Measurements from ENCODE around the gene POU2F2.

POU2F2 gene

DNA sequence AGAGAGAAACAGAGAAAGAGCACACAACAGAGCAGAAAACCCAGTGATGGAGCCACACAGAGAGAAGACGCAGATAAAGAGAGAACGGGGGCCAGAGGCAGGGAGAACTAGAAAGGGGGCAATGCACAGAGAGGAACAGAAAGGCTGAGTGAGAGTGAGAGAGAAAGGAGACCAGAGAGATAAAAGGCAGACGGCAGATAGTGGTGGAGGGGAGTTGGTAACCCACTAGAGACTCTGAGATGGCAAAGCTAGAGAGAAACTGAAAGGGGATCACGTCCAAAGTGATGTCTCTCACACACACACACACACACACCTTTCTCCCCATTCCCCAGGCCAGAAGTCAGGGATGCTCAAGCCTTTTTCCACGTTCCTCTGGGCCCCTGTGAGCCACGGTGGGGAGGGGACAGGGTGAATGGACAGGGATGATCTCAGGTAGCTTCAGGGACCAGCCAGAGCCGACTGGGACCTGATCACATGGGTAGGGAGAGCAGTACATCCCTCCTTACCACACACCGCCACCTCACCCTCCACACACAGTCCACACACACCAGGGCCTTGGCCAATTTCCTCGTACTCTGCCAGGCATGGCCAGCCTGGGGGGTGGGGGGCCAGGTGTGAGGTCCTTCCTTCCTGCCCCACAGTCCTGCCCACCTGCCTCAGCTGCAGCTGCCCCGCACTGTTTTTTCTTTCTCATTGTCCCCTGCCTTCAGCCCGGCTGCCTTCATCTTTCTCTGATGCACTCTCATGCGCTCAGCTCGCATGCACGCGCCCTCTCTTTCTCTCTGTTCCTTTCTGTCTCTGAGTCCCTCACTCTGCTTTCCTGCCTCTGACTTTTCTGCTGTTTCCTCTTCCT, 22.5 kb upstream of the POU2F2 start:
- DNase-seq, result no peak

DNA sequence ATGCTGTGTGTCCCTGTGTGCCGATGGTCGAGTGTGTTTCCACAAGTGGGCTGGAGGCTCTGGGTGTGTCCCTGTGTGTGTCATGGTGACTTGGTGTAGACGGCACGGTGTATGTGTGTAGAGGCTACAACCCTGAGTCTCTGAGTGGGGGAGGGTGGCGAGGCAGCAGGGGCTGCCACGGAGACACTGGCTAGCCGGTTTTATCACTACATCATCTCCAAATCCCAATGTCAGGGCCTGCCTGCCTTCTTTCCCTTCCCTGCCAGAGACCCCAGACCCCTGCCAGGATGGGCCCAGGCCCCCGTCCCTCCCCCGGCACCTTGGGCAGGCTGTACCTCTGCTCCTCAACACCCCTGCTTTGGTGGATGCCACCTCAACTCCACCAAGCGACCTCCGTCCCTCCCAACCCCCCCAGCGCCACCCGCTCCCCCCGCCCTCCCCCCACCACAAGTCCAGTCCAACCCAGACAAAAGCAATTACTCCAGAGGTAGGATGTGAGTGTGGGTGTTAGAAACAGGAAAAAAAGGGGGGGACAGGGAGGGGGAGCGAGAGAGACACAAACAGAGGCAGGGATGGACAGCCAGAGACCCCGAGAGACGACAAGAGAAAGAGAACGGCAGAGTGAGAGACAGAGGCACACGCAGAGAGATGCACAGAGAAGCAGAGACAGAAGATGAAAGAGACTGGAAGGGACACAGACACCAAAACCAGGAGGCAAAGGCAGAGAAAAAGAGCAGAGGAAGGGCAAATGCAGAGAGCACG, 21.6 kb upstream of the POU2F2 start:
- no peak for DNase-seq

DNA sequence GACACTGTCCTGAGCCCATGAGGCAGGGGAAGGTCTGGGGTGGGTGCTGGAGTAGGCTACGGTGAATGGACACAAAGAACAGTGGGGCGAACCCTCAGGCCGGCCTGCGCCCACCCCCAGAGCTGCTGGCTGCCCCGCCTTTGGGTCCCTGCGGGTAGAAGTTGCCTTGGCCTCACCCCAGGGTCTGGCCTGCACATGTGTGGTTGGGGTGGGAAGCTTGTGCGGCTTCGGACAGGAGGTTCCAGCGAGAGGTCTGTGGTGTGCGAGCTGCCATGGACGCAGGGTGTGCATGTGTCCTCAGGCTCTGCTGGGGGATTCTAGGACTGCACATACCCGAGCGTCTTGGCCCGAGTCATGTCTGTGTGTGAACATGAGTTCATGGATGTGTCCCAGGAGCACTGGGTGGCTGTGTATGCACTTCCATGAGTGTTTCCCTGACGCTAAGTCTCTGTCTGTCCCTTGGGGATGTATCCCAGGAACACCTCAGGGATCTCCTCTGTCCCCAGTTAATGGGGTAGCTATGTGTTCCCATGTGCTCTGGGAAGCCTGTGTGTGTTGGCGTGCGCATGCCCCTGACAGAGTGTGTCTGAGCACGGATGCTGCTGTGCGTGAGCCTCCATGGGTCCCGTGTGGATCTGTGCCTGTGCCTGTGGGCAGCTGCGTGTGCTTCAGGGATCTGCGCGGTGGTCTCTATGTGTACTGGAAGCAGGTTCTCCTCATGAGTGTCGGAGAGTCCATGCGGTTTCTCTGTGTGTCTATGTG, 20.8 kb upstream of the POU2F2 start:
- DNase-seq, result no peak

DNA sequence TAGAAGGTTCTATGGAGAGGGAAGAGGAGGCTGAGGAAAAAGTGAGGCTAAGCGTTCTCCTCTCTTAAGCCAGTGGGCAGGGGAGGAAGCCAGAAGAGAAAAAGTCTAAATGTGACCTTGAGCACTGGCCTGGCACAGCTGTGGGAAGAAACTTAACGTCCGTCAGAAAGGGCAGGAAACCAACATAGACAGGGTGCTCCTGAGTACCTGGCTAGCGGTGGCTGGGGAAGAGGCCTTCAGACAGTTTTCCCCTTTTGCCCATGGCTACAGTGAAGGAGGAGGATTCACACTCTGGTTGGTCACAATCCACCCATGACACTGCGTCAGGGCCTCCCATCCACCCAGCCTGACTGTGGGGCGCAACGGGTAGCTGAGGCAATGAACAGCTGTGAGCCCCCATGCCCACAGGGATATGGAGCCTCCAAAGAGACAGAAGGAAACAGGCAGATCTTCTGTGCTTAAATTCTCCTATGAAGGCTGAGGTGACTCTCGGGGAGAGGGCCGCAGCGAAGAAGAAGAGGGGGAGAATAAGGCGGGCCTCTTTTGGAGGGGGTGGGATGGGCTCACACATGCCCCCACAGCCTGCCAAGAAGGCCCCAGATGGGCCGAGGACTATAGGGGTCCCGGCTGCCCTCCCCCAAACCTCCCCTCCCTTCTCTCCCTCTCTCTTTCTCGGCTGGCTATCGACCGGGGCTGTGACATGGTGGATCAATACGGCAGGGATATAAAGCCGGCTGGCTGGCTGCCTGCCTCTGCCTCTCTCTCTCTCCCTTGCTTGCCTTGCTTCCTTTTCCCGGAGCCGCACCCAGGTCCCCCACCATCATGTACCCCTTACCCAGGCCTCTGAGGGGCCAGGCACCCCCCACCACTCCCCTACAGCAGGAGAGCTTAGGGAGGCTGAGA, 19.8 kb upstream of the POU2F2 start:
- no peak for DNase-seq

DNA sequence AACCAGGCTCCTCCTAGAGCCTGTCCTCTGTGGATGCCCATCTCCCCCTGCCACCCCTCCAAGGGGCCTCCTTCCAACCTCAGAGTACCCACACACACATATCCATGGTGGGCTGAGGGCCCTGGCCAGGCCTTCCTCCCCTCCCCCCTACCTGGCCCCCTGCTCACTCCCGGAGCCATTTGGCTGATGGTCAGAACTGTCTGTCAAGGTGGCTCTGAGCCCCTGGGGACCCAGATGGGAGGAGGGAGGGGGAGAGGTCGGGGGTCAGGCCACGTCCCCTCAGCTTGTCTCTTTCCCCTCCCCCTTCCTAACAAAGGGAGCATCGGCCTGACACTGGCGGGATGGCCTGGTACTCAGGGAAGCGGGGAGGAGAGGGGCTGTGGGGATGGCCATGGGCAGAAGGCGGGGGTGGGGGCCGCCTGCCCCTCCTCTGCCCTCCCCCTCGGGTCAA, 18.7 kb upstream of the POU2F2 start:
- DNase-seq, result no peak

DNA sequence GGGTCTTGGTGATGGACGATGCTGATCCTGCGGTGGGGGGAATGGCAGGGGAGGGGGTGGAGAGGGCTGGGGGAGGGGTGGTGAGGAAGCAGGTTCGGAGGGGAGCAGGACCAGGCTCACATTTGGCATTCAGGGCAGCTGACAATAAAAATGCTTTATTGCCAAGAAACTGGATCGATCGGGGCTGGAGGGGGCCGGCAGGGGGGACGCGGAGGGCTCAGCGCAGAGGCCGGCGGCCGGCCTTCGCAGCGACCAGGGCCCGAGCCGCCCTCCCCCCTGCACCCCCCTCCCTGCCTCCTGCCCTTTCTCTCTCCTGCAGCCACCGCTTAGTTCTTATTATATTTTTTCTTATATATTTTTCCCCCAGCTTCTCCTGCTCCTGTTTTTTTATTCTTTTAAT, 18.1 kb upstream of the POU2F2 start:
- no peak for DNase-seq

DNA sequence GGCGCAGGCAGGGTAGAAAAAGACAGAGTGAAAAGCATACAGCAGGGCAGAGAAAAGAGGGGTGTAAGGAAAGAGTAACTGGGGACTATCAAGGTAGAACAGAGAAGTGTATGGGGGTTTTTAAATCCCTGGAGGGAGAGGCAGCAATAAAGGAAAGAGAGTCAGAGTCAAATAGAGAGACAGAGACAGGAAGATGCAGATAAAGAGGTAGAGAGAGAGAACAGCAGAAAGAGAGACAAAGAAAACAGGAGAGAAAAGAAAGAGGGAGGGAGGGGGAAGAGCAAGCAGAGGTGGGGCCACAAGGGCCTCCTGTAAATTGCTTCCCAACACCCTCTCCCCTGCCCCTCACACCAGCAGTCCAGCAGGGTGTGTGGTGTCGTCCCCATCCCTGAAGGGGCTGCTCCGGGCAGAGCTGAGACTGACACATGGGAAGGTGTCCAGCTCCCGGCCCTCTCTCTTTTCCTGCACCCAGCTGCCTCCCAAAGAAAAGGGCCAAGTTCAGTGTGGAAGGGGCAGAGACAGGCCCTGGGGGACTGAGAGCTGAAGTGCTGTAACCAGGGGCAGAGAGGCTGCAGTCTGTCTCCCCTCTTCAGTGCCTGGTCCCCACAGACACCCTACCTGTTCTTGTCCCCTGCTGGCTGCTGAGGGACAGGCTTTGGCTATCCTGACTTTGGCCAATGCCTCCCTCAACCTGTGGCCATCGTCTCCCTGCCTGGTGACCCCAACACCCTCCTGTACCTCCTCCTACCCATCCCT, 17.4 kb upstream of the POU2F2 start:
- no peak for DNase-seq

DNA sequence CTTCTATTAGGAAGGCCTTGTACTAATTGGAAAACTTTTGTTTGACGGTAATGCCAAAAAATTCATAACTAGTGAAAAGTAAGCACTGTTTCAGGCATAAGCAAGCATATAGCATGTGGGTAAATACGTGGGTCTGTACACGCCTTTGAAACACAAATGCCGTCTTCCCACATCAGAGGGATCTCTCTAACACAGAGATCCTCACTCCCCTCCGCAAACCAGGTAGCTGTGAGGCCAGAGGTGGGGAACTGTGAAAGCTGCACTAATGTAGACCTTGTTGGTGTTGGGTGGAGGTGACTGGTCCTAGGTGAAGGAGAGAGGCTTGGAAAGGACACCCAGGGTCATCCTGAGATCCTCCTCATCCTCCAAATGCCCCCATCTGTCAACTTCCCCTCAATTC, 16.0 kb upstream of the POU2F2 start:
- DNase-seq, result no peak

DNA sequence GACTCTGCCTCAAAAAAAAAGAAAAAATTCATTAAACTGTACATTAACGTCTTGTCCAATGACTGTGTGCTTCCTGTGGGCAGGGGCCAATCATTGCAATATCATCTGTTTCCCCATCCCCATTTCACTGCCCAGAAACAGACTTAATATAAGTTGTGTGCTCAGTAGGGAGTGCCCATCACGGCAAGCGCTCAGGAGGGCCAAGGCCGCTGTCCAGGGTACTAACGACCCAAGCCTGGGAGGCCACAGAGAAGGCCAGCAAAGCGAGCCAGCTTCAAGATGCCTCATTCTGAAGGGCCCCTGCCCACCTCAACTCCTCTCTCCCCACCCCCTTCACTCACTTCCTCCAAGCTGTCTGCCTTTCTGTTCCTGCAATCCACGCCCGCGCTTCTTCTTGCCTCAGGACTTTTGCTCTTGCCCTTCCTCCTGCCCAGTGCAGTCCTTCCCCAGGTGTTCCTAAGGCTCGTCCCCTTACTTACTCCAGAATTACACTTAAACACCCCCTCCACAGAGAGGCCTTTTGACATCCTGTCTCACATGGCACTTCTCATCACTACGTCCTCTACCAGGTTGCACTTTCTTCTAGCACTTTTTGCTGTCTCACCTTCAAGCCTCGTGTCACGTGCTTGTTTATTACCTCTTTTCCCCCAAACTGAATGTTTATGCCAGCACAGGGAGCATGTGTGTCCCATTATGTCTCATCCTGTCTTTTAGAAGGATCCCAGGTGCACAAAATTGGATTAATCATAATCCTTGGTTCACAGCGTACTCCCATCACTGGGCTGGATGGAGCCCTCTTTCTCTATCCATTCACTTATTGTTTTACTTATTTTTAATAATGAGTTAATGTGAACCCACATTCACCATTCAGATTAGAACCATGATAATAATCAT, 11.3 kb upstream of the POU2F2 start:
- no peak for DNase-seq

DNA sequence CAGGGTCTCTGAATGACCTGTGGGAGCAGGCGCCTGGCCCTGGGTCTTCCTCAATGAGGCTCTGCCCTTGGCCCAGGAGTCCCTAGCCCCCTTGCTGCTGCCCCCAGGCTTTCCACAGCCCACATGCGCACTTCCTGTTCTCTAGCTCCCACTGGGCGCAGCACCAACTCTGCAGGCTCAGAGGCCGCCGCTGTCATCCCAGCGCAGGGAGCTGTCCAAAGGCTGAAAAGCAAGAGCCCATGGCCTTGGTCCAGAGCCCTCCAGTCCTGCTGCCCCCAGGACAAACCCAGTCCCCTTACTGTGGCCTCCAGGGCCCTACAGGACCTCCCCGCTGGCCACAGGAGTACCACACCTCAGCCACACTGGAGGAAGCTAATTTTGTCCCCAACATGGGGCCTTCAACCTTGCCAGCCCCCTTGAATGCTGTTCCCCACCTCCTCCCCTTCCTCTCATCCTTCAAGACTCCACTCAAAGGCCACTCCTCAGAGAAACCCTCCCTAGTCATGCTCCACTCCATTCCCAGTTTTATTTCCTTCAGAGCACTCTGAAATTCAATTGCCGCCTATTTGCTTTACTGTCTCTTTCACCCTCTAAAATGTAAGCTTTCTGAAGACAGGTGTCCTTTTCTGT, 8.0 kb upstream of the POU2F2 start:
- DNase-seq, result no peak

DNA sequence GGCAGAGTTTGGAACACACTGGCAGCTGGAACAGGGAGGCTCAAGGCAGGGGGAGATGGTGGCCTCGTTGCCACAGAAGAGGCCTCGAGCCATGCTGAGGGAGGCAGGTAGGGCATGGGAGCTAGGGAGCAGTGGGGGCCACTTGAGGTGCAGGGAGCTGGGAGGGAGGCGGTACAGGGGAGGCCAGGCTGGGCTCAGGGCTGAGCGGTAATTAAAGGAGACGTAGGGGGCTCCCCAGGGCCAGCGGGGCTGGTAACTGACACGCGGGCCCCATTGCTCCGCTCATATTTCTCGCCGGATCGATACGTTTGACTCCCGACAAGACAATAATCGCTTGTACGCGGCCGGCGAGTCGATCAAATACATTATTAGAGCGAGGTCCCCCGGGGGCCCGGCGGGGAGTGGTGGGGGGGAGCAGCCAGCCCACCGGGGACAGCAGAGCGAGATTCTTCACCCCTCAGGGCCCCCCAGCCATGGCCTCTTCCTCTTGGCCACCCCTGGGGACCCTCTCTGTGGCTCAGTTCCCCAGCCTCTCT, 2.4 kb upstream of the POU2F2 start:
- DNase-seq, result no peak

DNA sequence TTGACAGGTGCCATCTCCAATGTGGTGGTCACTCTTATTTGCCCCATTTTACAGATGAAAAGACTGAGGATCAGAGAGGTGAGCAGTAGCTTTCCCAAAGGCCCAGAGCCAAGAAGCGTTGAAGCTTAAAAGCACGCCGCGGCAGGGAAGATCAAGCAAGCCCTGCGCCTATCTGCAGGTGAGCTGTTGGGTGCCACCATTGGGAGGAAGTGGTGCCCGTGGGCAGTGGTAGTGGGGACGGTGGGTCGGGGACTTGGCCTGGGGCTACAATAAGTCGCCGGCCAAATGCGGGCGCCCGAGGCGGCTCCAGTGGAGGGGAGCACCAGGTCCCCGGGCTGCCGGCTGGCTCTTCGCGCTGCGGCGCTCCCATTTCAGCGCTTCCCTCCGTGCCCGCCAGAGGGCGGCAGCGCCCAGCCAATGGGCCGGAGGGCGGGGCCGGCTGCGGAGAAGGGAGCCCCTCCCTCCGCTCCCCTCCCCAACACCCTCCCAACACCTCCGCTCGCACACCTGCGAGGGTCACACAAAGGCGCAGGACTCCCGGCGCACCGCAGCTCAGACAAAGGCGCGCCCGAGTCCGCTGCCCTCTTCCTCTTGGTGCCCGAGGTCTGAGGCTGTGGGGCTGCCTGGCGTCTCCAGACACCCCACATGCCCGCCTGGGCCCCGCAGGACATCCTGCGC, 744 bp upstream of the POU2F2 start:
- peak; percentile 50 for DNase-seq

DNA sequence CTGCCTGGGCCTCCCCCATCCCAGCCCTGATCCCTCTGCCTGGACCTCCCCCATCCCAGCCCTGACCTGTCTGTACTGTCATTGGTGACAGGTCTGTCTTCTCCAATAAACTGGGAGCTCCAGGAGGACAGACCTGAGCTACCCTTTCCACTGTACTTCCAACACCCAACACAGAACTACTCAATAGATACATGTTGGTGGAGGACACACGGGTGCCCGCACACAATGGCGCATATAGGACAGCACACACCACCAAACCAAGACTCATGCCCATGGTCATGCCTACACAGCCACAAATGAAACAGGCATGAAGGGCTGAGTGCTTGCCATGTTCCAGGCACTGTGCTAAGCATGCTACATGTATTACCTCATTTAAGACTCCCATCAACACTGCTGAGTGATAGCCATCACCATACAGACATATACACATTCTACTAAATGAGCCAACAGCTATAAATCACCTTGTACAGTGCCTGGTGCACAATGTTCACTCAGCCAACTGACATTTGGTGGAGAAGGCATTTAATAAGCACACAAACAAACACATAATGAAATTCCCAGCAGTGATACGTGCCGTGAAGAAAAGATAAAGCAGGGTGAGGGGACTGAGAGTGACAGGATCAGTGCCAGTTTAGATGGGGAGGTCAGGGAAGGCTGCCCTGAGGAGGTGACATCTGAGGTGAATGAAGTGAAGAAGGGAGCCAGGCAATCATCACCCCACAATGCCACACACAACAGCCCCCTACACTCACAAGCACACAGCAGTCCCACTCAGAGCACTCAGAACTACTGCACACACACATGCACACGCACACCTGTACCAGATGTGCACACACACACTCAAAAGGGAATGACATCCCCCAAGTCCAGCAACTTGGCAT, 857 bp downstream of the POU2F2 start:
- no peak for DNase-seq

DNA sequence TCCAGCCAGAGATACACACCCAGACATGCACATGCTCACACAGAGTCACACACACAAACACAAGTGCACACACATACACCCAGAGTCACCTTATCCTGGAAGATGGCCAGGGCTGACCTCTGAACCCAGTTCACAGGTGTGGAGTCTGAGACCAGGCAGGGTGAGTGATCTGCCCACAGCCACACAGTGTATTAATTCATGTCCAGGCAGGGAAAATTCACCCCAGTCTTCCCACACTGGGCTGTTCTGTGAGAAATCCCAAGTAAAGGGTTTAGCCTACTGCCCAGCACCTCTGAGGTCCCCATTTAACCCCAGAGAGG, 2.0 kb downstream of the POU2F2 start:
- DNase-seq, result no peak

DNA sequence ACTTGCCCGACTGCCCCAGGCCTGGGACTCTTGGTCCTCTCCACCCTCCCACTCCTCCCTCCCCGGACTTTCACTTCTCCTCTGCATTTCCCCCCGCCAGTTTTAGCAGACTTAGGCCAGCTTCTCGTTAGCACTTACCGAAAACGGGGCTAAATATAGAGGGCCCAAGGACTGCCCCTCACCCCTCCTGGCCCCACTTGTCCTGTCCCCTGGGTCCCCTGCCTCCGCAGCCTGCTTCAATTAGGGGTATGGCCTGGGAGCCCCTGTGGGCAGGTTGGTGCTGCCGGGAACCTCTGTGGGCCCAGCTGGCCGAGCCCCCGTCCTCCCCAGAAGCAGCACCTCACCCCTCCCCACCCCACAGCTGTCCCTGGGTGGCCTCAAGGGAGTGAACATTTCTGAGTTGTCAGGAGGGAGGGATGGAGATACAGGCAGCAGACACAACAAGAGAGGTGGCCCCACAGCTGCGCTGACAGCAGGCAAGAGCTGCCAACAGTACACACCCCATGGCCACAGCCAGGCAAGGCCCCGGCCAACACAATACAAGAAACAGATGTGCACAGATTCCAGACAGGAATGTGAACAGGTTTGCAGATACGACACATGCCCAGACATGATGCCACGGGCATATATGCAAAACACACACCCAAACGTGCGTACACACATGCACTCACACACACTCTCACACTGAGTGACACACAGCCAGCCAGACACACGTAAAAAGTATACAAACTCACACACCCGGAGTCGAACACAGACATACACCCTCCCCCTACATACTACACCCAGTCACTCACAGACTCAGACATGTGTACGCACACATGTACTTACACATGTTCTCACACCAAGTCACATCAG, 2.6 kb downstream of the POU2F2 start:
- no peak for DNase-seq

DNA sequence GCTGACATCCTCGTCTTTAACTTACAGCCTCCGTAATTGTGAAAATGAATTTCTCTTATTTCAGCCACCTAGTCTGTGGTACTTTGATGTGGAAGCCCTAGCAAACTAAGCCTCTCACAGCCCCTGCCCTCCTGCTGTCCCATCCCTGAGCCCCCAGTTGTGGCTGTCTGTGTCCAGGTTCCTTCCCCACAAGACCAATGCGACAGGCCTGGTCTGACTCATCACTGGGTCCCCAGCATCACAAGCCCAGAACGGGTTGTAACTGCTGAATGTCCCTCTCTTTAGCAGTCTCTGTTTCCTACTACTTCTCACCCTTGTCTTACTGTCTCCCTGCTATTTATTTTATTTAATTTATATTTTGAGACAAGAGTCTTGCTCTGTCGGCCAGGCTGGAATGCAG, 5.7 kb downstream of the POU2F2 start:
- no peak for DNase-seq

DNA sequence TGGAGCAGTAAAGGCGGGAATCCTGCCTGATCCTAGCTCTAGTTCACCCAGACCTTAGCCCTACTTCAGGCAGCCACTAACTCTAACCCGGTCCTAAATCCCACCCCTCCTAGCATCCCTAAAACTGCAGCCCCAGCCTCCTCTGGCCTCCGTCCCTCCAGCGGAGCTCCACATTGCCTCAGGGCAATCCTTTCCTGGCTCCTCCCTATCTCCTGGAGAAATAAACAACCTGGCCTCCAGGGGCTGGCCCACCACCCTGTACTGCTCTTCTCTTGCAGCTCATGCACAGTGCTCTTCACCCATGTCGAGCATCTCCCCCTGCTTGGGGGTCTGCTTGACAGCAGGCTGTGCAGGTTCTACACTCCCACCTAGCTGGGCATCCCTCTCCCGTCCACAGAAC, 6.7 kb downstream of the POU2F2 start:
- DNase-seq, result no peak
